ENCODE measurements around the gene TRPM7. TPM values are rescaled to one million over a fixed set of nuclear protein-coding genes. Genes with fewer than 3 reads are reported as not detected.

Gene TRPM7
- polyA plus RNA-seq, 2 of the 4 experiments (the other 2 are of a cell fraction), result 25.7 to 47.8 TPM

DNA sequence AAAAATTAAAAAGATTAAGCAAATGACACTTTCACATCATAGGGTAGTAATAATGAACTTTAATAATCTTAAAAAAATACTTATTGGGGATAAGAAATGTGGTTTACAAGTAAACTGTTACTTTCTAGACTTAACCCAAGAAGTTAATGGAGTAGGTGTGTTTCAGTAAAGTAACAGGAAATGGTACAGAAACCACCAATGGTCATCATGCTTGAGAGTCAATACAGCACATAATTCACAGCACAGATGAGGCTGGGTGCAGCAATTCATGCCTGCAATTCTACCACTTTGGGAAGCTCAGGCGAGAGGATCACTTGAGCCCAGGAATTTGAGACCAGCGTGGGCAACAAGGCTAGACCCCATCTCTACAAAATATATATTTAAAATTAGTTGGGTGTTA is 128.6 kb downstream of the TRPM7 start:
- POLR2A ChIA-PET, result no interaction called here
- TF ChIP-seq TFCP2L1 (CRISPR knock-in tag; IDR thresholded peaks at IDR 0.05) (no peak), KDM5A (IDR thresholded peaks at IDR 0.05) (no peak)
- CTCF ChIA-PET, result no interaction called here
- no peak overlapping the region for H3K4me2 ChIP-seq
- FAIRE-seq, result no peak
- no peak overlapping the region for H3K4me3 ChIP-seq
- no peaks in the 10 kb centered on the region for H3K4me1 ChIP-seq
- WGBS (ENCODE audit: missing lambda C conversion rate), result 95% methylated on average over 2 of the region's 2 CpGs
- no peak for ATAC-seq
- no peak for DNase-seq (ENCODE audit: low read depth in 1 of 2, low spot score in 1 of 2)
- no peak overlapping the region for H3K27ac ChIP-seq
- H3K9me3 ChIP-seq, result no peaks in the 10 kb centered on the region

DNA sequence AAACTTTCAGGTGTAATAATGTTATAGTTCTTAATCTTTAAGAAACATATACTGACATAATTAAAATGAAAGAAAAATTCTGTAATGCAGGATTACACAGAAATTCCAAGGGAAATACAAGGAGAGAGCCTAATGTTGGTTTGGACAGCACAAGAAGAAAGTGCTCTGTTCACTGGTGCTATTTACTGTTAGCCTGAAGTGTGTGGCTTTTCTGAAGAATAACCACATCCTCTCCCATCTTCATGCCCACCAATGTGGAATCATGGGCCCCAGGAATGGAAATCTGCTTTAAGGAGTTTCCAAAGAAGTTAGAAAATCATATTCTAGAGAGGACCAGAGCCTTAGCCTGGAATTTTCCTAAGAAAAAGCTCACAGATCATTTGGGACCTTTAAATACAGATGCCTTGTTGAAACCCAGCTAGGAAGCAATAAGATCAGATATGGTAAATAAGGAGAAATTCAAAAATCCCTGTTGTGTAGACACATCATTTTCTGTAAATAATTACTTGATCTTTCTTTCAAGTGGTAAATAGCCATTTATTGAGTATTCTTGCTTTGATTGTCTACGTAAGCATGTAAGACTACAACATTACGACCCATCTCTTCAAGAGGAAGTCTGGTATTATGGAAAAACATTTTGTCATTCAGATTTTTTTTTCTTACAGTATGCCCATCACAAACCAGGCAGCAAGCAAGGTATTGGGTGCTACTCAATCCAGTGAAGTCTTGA is 129.8 kb downstream of the TRPM7 start:
- TF ChIP-seq CHD2 (IDR thresholded peaks at IDR 0.05; ENCODE audit: low read length, partially characterized antibody) (no peak), HOXB13 (CRISPR knock-in tag; IDR thresholded peaks at IDR 0.05; ENCODE audit: low read depth) (no peak)
- 96% methylated on average over 2 of the region's 2 CpGs for WGBS (ENCODE audit: missing lambda C conversion rate)
- POLR2A ChIA-PET, result no interaction called here
- CTCF ChIA-PET, result no interaction called here
- Histone ChIP-seq H3K4me2 (no peak overlapping the region), H3K27ac (no peak overlapping the region), H3K9me3 (no peaks in the 10 kb centered on the region), H3K4me1 (no peaks in the 10 kb centered on the region), H3K4me3 (no peak overlapping the region)
- no peak for DNase-seq (ENCODE audit: low read depth in 1 of 2, low spot score in 1 of 2)
- ATAC-seq, result no peak
- no peak for FAIRE-seq

DNA sequence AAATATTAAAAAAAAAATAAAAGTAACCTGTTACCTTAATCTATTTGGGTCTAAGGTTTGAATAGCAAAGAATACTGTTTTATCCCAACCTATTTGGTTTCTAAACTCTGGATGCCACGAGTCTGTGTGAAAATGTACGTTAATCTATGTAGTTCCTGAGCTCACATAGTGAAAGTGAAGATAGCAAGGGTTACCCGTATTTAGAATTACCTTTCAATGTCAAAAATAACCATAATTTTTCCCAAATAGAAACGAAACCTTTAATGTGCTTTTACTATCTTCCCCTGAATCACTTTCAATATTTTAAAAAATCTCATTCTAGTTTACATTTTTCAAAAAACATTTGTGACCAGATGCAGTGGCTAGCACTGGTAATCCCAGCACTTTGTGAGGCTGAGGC is 134.4 kb downstream of the TRPM7 start:
- Histone ChIP-seq H3K4me2 (no peak overlapping the region), H3K4me3 (no peak overlapping the region), H3K27ac (no peak overlapping the region), H3K4me1 (no peaks in the 10 kb centered on the region), H3K9me3 (no peaks in the 10 kb centered on the region)
- DNase-seq (ENCODE audit: low read depth in 1 of 2, low spot score in 1 of 2) (no peak), ATAC-seq (no peak), FAIRE-seq (no peak)
- ChIA-PET CTCF (interaction anchor here (1.1 kb wide), 1 partner anchor 11 kb away, joined by 3 read pairs; no protein-coding TSS in a partner anchor), POLR2A (no interaction called here)
- 88% methylated on average over 4 of the region's 4 CpGs for WGBS (ENCODE audit: missing lambda C conversion rate)
- TF ChIP-seq CBX8 (IDR thresholded peaks at IDR 0.05), result no peak
- TF ChIP-seq NR3C1 (IDR thresholded peaks at IDR 0.05), result no peak
- TF ChIP-seq FOSB (CRISPR knock-in tag; IDR thresholded peaks at IDR 0.05), result no peak
- no peak for TF ChIP-seq HOXB5 (CRISPR knock-in tag; IDR thresholded peaks at IDR 0.05)
- no peak for TF ChIP-seq RARB (CRISPR knock-in tag; IDR thresholded peaks at IDR 0.05)
- no peak for TF ChIP-seq HDAC2 (IDR thresholded peaks at IDR 0.05)
- no peak for TF ChIP-seq MAFK (IDR thresholded peaks at IDR 0.05; ENCODE audit: partially characterized antibody)
- no peak for TF ChIP-seq BHLHE40 (IDR thresholded peaks at IDR 0.05; ENCODE audit: low read depth, low read length)
- no peak for TF ChIP-seq FOSL2 (IDR thresholded peaks at IDR 0.05)
- TF ChIP-seq FOSL2 (CRISPR knock-in tag; IDR thresholded peaks at IDR 0.05), result no peak
- no peak for TF ChIP-seq MYC (IDR thresholded peaks at IDR 0.05; ENCODE audit: borderline replicate concordance, low read length)

DNA sequence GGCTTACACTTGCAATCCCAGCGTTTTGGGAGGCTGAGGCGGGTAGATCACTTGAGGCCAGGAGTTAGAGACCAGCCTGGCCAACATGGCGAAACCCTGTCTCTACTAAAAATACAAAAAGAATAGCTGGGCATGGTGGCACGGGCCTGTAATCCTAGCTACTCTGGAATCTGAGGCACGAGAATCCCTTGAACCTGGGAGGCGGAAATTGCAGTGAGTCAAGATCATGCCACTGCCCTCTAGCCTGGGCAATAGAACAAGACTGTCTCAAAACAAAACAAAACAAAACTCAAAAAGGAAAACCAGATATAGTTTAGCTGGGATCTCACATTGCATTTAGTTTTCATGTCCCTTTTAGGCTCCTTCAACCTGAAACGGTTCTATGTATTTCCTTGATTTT is 137.3 kb downstream of the TRPM7 start:
- no peak for FAIRE-seq
- no peak for DNase-seq (ENCODE audit: low read depth in 1 of 2, low spot score in 1 of 2)
- TF ChIP-seq ESRRA (IDR thresholded peaks at IDR 0.05; ENCODE audit: borderline replicate concordance, low read length) (no peak), HOXB5 (CRISPR knock-in tag; IDR thresholded peaks at IDR 0.05) (no peak), CHD4 (IDR thresholded peaks at IDR 0.05; ENCODE audit: borderline replicate concordance) (no peak), NR3C1 (IDR thresholded peaks at IDR 0.05) (no peak), NFE2L2 (conservative IDR thresholded peaks at IDR 0.05; ENCODE audit: low read length) (no peak), POLR2AphosphoS2 (conservative IDR thresholded peaks at IDR 0.05; ENCODE audit: low read length) (no peak), CBX8 (IDR thresholded peaks at IDR 0.05) (no peak)
- TF ChIP-seq, protein P1, sequence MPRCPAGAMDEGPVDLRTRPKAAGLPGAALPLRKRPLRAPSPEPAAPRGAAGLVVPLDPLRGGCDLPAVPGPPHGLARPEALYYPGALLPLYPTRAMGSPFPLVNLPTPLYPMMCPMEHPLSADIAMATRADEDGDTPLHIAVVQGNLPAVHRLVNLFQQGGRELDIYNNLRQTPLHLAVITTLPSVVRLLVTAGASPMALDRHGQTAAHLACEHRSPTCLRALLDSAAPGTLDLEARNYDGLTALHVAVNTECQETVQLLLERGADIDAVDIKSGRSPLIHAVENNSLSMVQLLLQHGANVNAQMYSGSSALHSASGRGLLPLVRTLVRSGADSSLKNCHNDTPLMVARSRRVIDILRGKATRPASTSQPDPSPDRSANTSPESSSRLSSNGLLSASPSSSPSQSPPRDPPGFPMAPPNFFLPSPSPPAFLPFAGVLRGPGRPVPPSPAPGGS (IDR thresholded peaks at IDR 0.05), result no peak
- TF ChIP-seq, protein P2, sequence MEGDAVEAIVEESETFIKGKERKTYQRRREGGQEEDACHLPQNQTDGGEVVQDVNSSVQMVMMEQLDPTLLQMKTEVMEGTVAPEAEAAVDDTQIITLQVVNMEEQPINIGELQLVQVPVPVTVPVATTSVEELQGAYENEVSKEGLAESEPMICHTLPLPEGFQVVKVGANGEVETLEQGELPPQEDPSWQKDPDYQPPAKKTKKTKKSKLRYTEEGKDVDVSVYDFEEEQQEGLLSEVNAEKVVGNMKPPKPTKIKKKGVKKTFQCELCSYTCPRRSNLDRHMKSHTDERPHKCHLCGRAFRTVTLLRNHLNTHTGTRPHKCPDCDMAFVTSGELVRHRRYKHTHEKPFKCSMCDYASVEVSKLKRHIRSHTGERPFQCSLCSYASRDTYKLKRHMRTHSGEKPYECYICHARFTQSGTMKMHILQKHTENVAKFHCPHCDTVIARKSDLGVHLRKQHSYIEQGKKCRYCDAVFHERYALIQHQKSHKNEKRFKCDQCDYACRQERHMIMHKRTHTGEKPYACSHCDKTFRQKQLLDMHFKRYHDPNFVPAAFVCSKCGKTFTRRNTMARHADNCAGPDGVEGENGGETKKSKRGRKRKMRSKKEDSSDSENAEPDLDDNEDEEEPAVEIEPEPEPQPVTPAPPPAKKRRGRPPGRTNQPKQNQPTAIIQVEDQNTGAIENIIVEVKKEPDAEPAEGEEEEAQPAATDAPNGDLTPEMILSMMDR (IDR thresholded peaks at IDR 0.05), result no peak
- TF ChIP-seq, protein P3, sequence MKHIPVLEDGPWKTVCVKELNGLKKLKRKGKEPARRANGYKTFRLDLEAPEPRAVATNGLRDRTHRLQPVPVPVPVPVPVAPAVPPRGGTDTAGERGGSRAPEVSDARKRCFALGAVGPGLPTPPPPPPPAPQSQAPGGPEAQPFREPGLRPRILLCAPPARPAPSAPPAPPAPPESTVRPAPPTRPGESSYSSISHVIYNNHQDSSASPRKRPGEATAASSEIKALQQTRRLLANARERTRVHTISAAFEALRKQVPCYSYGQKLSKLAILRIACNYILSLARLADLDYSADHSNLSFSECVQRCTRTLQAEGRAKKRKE (CRISPR knock-in tag; IDR thresholded peaks at IDR 0.05; ENCODE audit: low read depth), result no peak
- TF ChIP-seq, protein P4, sequence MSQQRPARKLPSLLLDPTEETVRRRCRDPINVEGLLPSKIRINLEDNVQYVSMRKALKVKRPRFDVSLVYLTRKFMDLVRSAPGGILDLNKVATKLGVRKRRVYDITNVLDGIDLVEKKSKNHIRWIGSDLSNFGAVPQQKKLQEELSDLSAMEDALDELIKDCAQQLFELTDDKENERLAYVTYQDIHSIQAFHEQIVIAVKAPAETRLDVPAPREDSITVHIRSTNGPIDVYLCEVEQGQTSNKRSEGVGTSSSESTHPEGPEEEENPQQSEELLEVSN (IDR thresholded peaks at IDR 0.05; ENCODE audit: borderline replicate concordance, low read depth), result no peak
- Histone ChIP-seq H3K4me2 (no peak overlapping the region), H3K9me3 (no peaks in the 10 kb centered on the region), H3K27ac (no peak overlapping the region), H3K4me1 (no peaks in the 10 kb centered on the region), H3K4me3 (no peak overlapping the region)
- ChIA-PET POLR2A (no interaction called here), CTCF (interaction anchor here (1.2 to 2.0 kb wide), 3 partner anchors 9 to 88 kb away, joined by 3 to 10 read pairs (median 3); no protein-coding TSS in a partner anchor)
- 71% methylated on average over 7 of the region's 7 CpGs for WGBS (ENCODE audit: missing lambda C conversion rate)
- ATAC-seq, result no peak

All from A549 (cell line).